Activated T-helper 9 cell treated with anti-CD3 and anti-CD28 coated beads, Interleukin-2, amount 50 U/mL, for 16 hours (primary cell): ENCODE results near the gene RPS14.
"Not testable (repeated sequence)": the region's sequence is repeated elsewhere in the genome, so short reads cannot be mapped to it uniquely, and the experiment has no call there.

Experiments used
- DNase-seq: peaks from one replicate; pipeline ENCODE4 v3.0.0-alpha.2; 2020; ENCODE audit warnings: low read depth

RPS14 gene

DNA sequence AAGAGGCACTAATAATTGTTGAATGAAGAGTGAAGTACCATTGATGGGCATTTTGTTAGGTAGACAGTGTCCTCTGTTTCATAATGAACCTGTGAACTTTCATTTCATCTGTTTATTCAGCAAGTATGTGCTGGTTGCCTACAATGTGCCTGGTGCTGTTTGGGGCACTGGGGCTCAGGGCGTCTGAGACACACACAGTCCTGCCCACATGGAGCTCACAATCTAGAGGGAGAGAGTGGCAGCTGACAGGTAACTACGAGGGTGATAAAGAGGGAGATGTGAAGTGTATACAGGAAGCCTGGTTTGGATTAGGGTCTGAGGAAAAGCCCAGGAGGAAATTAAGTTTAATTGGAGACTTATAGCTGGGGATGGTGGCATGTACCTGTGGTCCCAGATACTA lies 29.9 kb upstream of the RPS14 start:
- no peak for DNase-seq

DNA sequence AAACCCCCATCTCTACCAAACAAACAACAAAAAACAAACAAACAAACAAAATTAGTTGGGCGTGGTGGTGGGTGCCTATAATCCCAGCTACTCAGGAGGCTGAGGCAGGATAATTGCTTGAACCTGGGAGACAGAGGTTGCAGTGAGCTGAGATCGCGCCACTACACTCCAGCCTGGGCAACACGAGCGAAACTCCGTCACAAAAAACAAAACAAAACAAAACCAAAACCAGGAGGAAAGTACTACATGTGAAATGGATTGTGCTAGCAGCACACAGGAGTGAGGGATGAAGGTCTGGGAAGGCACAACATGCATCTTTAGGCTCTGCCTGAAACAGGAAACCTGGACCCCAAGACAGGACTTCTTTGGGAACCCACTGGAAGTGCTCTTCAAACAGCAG lies 27.0 kb upstream of the RPS14 start:
- DNase-seq, result not testable (repeated sequence)

DNA sequence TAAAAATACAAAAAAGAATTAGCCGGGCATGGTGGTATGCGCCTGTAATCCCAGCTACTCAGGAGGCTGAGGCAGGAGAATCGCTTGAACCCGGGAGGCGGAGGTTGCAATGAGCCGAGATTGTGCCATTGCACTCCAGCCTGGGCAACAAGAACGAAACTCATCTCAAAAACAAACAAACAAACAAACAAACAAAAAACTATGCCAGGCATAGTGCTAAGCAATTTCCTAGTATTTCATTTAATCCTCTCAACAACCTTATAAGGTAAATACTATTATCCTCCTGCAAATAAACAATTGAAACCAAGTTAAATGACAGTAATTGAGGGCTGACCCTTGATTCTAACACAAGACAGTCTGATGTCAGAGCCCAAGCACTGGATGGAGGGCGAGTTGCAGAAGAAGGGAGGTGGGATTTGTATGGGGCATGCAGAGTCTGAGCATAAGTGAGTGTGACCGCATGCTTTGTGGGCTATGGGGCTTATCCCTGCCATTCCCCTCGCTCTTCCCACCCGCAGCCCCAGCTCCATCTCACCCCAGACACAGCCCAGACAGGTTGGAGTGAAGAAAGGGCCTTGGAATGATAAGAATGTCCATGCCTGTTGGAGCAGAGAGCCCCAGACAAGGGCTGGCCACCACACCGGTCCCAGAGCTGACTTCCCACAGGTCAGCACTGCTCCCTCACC lies 24.3 kb upstream of the RPS14 start:
- DNase-seq, result no peak

DNA sequence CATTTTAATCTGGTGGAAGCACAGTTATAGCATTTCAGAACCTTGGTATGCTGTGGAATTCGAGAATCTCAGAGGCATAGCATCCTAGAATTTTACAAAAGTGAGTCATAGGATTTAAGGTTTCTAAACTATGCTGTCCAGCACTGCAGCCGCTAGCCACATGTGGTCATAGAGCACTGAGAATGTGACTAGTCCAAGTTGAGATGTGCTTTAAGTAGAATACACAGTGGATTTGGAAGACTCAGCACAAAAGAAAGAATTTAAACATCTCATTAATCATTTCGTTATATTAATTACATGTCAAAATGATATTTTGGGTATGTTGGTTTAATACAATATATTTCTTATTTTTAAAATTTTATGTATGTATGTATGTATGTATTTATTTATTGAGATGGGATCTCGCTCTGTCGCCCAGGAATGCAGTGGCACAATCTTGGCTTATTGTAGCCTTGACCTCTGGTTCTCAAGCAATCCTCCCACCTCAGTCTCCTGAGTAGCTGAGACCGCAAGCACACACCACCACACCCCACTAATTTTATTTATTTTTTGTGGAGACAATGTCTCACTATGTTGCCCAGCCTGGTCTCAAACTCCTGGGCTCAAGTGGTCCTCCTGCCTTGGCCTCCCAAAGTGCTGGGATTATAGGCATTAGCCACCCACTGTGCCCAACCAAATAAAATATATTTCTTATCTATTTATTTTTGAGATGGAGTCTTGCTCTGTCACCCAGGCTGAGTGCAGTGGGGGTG lies 20.4 kb upstream of the RPS14 start:
- no peak for DNase-seq

DNA sequence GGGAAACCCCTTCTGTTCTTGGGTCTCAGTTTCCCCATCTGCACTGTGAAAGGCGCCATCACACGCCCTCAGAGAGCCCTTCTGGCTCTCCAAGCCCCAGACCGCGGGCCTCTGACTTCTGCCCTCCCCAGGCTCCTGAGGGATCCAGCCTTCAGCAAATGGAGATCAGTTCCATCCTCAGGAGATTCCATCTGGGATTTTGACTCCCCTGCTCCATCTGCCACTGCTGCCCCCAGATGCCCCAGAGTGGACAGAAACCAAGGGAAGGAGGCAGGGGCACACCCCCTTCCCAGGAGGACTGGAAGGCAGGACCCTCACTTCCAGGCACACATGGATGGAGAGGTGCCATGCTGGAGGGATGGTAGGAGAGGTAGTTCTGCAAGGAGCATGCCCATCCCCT lies 18.7 kb upstream of the RPS14 start:
- no peak for DNase-seq

DNA sequence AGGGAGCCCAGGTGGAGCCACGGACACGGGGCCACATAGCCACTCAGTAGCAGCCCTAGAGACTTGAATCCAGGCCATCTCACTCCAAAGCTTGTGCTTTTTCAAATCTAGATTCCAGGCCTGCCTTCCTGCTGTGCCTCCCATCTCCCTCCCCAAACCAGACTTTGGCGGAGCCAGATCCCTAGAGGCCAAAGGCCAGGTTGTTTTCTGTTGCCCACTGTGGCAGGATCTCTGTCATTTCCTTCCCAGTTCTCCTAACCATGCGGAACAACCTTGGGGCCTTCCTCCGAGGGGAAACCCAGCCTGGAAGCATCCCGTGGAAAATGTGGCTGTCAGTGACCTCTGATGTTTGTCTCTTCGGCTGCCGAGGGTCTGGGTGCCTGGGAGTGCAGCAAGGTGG lies 16.4 kb upstream of the RPS14 start:
- no peak for DNase-seq

DNA sequence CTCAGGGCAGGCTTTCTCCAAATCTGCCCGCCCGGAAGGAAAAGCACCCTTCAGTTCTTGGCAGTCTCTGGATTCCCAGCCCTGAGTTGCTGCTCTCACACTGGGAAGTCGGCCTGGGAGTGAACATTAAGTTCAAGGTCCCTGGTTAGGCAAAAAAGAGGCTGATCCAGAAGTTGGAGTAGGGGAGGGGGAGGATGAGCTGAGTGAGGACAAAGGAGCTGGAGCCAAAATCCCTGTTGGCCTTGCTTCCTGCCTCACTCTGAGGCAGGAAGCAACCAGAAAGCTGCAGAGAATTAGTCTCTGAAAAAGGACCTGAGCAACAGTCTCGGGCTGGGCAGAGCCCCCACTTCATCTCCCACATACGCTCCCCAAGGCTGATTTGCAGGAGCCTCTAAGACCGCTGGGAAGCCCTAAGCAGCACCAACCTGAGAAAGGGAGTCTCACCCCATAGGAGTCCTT lies 15.0 kb upstream of the RPS14 start:
- no peak for DNase-seq

DNA sequence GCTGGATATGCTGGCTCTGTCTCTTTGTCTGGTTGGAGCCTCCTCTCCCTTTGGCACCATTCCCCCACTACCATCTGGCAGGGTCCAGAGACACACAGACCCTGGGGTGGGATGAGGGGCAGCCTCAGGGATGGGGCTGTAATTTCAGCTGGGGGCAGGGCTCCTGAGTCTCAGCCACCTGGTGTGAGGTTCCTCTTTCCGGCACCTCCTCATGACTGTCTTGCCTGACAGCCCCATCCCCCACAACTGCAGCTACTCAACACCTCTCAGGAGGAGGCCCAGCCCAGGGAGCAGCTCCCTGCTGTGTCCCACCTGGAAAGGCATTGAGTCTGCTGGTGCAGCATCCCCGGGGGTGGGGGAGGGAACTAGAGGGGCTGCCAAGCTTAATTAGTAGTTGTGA lies 11.7 kb upstream of the RPS14 start:
- no peak for DNase-seq

DNA sequence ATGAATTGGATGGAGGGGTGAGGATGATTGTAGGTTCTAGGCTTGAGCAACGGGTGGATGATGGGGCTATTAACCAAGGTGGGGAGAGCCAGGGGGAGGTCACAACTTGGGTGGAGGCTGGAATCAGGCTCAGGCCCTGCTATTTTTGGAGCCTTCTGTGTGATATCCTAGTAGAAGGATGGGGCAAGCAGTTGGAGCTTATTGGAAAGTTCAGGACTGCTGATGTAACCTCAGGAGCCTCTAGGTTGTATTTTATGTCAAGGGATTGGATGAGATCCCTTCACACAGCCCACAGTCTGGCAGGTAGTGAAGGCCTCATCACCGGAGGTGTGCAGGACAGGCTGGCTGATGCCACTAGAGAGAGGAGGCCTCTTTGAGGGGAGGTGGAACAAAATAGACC lies 11.2 kb upstream of the RPS14 start:
- DNase-seq, result no peak

DNA sequence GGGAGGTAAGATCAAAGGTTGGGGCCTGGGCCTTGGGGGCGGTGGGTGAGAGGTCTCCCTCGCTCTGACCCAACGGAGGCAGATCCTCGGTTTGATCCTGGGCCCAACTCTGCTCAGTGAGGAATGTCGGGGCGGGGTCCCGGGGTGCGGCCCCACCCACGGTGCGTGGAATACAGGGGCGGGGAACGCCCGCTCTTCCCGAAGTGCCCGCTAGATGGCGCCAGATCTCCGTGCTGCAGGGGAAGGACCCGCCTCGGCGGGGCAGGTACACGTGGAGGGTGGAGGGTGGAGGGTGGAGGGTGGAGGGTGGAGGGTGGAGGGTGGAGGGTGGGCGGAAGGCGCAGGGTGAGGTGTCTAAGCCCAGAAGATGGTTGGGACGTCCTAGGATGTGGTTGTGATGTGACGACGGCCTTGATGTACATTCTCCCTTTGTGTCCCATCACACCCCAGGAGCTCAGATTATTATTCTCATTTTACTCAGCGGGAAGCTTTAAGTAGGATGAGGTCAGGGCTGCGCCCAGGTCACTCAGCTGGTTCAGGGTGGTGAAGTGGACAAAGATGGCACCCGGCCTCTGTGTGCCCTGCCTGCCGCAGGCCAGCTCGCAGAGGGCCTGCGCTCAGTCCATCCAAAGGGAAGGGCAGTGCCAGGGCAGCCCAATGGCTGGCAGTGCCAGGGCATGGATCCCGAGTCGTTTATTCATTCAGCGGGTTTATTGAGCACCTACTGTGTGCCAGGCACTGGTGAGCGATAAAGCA lies 9.4 kb upstream of the RPS14 start:
- peak; percentile 81 for DNase-seq

DNA sequence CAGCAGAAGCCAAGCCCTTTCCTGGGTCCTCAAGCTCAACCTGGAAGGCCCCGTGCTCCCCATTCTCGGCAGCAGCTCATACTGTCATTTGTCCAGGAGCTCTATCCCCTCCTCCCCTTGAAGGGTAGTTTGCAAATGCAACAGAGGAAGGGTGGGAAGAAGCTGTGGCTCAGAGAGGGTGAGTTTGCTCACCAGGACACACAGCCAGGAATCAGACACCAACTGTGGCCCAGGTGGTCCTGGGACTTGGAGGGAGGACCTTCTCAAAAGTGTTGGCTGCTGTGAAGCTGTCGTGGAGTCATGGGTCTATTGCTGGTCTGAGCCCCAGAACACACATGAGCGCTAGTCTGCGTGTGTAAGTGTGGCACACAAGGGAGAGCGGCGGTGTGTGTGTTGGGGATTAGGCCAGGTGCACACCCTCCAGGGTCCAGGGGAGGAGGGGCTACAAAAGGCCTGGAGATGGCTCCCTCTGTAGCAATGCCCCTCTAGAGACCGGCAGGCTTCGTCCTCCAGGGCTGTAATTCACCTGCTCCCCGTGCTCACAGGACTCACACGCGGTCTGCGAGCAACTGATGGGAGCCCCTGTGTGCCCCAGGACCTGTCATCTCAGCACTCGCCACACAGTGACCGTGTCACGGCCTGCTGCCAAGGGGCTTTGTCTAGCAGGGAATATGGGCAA lies 8.2 kb upstream of the RPS14 start:
- DNase-seq, result no peak

DNA sequence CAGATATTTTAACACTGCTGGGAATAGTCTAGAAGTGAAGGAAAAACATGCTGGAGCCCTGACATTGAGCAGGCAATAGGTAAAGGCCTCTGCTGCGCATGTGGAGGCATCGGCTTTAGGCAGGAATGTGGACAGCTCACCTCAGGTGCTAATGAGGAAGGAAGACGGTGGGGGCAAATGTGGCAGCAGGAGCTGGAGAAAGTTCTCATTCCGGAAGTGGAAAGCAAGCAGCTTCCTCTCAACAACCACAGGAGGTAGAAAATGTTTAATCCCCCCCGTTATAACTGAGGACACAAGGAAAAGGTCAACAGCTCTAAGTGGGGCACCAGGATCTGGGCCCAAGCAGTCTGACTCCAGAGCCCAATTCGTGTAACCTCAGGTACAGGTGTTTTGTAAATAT lies 7.6 kb upstream of the RPS14 start:
- no peak for DNase-seq

DNA sequence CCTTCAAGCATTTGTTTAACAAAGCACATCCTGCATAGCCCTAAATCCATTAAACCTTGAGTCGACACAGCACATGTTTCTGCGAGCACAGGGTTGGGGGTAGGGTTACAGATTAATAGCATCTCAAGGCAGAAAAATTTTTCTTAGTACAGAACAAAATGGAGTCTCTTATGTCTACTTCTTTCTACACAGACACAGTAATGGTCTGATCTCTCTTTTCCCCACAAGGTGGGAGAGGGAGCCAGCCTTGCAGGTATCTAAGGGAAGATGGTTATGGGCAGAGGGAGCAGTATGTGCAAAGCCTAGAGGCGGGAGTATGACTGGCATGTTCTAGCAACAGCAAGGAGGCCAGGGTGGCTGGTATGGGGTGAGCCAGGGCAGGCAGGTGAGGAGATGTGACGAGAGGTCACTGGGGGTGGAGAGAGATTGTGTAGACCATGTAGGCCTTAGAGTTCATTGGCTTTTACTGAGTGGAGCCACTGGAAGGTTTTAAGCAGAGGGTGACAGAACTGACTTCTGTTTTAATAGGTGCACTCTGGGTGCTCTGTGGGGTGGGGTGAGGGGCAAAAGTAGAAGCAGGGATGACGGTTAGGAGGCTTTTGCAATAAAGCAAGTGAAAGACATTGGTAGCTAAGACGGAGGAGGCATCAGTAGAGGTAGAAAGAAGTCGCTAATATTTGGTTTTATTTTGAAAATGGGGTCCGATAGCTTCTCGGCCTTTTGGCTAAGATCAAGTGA lies 5.1 kb upstream of the RPS14 start:
- DNase-seq, result no peak

DNA sequence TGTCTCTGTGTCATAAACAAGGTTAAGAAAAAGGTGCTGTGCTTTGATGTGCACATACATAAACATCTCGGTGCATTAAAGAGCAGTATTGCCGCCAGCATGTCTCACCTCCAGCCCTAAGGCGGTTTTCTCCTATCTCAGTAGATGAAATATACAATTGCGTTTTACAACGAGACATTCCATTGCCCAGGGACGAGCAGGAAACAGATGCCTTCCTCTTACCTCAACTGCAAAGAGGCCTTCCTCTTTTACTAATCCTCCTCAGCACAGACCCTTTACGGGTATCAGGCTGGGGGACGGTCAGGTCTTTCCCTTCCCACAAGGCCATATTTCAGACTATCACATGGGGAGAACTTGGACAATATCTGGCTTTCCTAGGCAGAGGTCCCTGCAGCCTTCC lies 4.5 kb upstream of the RPS14 start:
- not testable (repeated sequence) for DNase-seq

DNA sequence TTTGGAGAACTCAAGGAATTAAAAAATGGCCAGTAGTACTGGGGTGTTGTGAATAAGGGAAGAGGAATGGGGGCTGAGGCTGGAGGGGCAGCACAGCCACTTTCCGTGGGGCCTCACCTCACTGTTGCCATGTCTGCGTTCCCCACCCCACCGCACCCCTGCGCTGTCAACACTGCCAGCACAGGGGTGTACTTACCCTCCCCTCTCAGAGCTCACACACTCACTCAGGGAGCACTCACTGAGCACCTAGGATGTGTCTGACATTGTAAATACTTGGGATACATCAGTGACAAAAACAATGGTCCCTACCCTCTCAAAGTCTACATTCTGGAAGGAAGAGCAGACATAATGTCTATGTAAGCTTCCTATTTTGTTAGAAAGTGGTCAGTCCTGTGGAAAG lies 3.4 kb upstream of the RPS14 start:
- no peak for DNase-seq

DNA sequence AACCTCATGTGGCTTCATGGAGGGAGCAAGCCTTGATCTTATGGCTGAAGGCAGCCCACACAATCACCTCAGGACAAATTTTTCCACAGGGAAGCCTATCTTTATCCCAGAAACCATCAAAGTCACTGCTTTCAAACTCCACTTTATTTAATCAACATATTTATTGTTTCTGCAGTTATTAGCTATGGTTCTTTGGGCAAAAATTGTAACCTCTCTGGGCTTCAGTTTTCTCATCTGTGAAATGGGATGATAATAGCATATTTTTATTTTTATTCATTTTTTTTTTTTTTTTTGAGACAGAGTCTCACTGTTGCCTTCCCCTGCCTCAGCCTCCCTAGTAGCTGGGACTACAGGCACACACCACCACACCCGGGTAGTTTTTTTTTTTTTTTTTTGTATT lies 2.1 kb upstream of the RPS14 start:
- DNase-seq, result no peak

DNA sequence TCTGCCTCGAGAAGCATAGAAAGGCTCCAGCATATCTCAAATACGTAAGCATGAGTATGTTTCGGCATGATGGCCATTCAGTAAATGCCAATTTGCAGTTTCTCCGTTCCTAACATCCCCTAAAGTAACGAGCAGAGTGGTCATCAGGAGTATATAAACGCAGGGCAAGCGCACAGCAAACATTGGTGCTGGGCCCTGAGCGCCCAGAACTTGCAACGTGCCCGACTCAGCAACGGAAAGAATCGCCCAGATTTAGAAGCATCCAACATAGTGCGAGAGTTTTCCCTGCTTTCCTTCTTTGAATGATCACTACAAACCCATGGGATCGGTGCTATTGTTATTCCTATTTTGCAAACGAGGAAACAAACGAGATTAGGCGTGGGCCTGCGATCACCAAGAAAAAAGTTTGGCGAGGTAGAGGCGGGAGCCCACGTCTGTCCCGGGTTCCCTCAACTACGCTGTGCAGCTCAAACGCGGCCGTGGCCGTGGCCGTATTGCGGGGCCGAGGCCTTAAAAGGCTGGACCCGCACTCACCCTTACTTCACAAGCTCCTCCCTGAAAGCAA lies 505 bp downstream of the RPS14 start:
- DNase-seq, result no peak

DNA sequence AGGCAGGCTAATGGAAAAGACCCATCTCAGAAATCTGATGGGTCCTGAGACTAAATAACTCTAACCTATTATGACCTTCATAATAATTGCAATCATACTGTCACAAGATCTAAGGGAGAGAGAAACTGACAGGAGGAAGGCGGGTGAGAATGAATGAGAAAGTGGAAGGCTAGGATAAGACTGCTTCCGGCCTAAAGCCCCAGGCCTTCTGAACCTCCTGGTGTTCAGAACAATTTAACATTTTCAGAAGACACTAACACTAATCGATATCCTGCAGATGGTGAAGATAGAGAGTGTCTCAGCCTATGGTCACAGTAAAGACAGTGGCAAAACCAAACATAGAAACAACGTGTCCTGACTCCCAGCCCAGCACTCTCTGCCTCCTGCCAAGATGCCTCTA lies 1.2 kb downstream of the RPS14 start:
- no peak for DNase-seq

DNA sequence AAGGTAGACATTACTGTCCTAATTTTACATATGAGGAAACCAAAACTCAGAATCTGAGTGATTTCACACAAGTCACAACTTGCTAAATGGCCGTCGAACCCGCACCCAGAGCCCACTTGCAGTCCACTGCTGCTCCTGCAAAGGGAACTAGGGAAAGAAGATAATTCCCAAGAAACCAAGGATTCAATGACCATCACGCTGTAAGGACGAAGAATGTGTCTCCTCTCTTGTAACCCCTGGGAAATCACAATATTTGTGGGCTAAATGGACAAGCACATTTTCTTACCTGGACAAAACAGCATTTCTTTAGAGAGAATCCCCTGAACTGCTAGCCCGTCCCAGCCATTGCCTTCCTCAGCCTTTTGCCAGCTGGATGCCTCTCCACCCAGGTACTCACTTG lies 2.4 kb downstream of the RPS14 start:
- DNase-seq, result no peak

DNA sequence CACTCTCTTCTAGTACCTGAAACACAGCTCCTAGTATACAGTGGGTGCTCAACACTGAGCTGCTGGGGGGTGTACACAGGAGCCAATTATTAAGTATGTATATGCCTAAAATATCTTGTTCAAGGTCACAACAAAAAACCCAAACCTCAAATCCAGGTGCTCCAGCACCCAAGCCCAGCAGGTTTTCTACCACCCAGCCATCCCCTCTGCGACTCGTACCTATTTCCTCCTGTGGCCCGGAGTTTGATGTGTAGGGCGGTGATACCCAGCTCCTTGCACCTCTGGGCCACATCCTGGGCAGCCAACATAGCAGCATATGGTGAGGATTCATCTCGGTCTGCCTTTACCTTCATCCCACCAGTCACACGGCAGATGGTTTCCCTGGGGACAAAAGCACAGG lies 3.0 kb downstream of the RPS14 start:
- no peak for DNase-seq

DNA sequence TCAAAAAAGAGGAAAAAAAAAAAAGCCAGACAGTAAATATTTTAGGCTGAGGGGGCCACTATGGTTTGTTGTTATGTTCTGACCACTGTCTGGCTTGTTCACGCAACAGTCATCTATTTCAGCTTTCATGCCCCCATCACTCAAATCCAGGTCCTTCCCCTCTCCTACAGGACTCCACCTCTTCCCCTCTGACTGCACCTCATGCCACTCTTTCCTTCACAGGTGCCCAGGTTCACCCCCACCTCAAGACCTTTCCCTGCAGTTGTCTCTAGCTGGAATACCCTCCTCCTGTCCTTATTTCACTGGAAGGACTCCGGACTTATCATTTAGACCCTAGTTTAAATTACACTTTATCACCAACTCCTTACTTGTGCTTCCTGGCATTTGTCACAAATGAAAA lies 3.5 kb downstream of the RPS14 start:
- DNase-seq, result no peak

DNA sequence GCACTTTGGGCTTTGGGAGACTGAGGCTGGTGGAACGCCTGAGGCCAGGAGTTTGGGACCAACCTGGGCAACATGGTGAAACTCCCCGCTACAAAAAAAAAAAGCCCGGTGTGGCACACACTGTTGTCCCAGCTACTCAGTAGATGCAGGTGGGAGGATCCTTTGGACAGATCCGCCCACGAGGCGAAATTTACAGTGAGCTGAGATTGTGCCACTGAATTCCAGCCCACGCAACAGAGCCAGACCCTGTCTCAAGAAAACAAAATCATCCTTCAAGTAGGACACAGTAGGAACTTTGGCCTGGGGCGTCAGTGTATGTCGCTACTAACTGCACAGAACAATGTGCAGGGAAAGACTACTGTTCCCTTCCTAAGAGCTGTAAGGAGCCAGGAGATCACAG lies 4.8 kb downstream of the RPS14 start:
- DNase-seq, result no peak
